Sigmoid colon (tissue), 4 donors: ENCODE results near the gene MET.
"Not testable (repeated sequence)": the region's sequence is repeated elsewhere in the genome, so short reads cannot be mapped to it uniquely, and the experiment has no call there.

Source experiments
- POLR2AphosphoS5 ChIP-seq, 4 donors: sonication (generic); formaldehyde crosslinking; IDR thresholded peaks; one replicate each; pipeline ENCODE4 v1.6.1; 2017; ENCODE audit warnings: antibody characterized with exemption in 4 of 4
- TF ChIP-seq, protein P1 (sequence below), 4 experiments: fragments of 450-650 bp in 3 of 4; fragments of 200-600 bp in 1 of 4; IDR thresholded peaks; one replicate each; pipeline ENCODE4 v1.5.1; 2016 to 2019; ENCODE audit warnings: antibody characterized with exemption in 4 of 4, mild to moderate bottlenecking in 3 of 4, moderate library complexity in 2 of 4

DNA sequence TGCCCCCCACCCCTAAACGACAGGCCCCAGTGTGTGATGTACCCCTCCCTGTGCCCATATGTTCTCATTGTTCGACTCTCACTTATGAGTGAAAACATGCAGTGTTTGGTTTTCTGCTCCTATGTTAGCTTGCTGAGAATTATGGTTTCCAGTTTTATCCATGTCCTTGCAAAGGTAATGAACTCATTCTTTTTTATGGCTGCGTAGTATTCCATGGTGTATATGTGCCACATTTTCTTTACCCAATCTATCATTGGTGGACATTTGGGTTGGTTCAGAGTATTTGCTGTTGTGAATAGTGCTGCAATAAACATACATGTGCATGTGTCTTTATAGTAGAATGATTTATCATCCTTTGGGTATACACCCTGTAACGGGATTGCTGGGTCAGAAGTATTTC, 149.7 kb downstream of the MET start:
- TF ChIP-seq, protein P1, sequence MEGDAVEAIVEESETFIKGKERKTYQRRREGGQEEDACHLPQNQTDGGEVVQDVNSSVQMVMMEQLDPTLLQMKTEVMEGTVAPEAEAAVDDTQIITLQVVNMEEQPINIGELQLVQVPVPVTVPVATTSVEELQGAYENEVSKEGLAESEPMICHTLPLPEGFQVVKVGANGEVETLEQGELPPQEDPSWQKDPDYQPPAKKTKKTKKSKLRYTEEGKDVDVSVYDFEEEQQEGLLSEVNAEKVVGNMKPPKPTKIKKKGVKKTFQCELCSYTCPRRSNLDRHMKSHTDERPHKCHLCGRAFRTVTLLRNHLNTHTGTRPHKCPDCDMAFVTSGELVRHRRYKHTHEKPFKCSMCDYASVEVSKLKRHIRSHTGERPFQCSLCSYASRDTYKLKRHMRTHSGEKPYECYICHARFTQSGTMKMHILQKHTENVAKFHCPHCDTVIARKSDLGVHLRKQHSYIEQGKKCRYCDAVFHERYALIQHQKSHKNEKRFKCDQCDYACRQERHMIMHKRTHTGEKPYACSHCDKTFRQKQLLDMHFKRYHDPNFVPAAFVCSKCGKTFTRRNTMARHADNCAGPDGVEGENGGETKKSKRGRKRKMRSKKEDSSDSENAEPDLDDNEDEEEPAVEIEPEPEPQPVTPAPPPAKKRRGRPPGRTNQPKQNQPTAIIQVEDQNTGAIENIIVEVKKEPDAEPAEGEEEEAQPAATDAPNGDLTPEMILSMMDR (IDR thresholded peaks at IDR 0.05): not testable (repeated sequence)
- not testable (repeated sequence) for TF ChIP-seq POLR2AphosphoS5 (IDR thresholded peaks at IDR 0.05)
